Endothelial cell (in vitro differentiated cells): ENCODE data around the gene SKP1. TPM values are rescaled to one million over a fixed set of nuclear protein-coding genes. Genes with fewer than 3 reads are reported as not detected.

ENCODE experiments used
- DNase-seq: peaks from one replicate; pipeline ENCODE4 v3.0.0; 2021; ENCODE audit warnings: low spot score
- H3K27ac Mint-ChIP-seq: one replicate; pipeline ENCODE4 v1.8.0; 2021; ENCODE audit warnings: mixed read lengths, inconsistent platforms; ENCODE audit not compliant: unreplicated experiment
- H3K27me3 Mint-ChIP-seq: one replicate; pipeline ENCODE4 v1.8.0; 2021; ENCODE audit warnings: mild to moderate bottlenecking, moderate library complexity, mixed read lengths, inconsistent platforms; ENCODE audit not compliant: unreplicated experiment
- H3K36me3 Mint-ChIP-seq: one replicate; pipeline ENCODE4 v1.8.0; 2021; ENCODE audit warnings: mild to moderate bottlenecking, low read depth, mixed read lengths, inconsistent platforms; ENCODE audit not compliant: unreplicated experiment
- H3K4me1 Mint-ChIP-seq: one replicate; pipeline ENCODE4 v1.8.0; 2021; ENCODE audit warnings: mild to moderate bottlenecking, mixed read lengths, inconsistent platforms; ENCODE audit not compliant: unreplicated experiment
- H3K4me3 Mint-ChIP-seq: one replicate; pipeline ENCODE4 v1.8.0; 2021; ENCODE audit warnings: mild to moderate bottlenecking, mixed read lengths, inconsistent platforms; ENCODE audit not compliant: unreplicated experiment
- H3K9me3 Mint-ChIP-seq: one replicate; pipeline ENCODE4 v1.8.0; 2021; ENCODE audit warnings: mixed read lengths, inconsistent platforms; ENCODE audit not compliant: unreplicated experiment
- total RNA-seq: library from RNA; stranded (reverse); fragmentation: NEBNext Ultra II Directional; extraction: Animal tissue kit (Norgen Biotek cat#: 25700); gene quantifications from one replicate; pipeline ENCODE4 v1.2.1, GENCODE V29; 2021; ENCODE audit not compliant: unreplicated experiment
- TF ChIP-seq, protein P1 (sequence below): fragments of 200-600 bp; sonication (generic); IDR thresholded peaks from one replicate; pipeline ENCODE4 v1.5.0; 2021; ENCODE audit warnings: antibody characterized with exemption; ENCODE audit not compliant: unreplicated experiment

SKP1 gene
- total RNA-seq, 1 donor from 2014 or later: 471 TPM

DNA sequence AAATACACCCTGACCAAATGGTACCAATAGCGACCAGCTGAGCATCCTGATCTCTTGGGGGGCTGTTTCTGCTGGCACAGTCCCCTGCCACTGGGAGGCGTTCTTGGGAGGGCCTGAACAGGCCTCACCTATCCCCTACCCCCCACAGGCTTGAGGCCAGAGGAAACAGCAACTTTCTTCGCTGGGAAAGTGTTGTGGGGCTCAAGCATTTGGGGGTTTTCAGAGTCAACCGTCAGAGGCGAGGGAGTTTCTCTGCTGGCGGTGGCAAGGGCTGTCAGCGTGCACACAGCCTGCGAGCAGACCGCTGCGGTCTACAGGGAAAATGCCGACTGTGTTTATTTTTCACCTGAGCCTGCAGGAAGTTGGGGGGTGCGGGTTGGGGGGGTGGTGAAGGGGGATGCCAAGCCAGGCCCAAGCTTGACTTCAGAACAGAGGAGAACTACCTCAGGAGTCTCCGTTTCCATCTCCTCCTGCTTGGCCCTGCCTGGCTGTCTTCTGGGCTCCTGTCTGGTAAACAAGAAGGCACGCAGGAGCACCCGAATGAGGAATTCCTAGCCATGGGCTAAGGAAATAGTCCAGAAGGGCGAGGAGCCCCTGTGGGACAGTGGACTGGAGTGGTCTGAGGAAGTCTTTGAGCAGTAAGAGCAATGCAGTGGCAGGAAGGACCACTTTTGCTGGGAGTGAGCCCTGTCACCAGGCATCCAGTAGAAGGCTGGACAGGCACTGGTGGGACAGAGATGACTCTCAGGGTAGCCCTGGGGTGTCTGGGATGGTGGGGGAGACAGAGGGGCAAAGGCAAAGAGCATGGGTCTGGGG is 44.2 kb downstream of the SKP1 start:
- H3K36me3 Mint-ChIP-seq: peaks cover 20% of the 10 kb centered on the region
- TF ChIP-seq, protein P1, sequence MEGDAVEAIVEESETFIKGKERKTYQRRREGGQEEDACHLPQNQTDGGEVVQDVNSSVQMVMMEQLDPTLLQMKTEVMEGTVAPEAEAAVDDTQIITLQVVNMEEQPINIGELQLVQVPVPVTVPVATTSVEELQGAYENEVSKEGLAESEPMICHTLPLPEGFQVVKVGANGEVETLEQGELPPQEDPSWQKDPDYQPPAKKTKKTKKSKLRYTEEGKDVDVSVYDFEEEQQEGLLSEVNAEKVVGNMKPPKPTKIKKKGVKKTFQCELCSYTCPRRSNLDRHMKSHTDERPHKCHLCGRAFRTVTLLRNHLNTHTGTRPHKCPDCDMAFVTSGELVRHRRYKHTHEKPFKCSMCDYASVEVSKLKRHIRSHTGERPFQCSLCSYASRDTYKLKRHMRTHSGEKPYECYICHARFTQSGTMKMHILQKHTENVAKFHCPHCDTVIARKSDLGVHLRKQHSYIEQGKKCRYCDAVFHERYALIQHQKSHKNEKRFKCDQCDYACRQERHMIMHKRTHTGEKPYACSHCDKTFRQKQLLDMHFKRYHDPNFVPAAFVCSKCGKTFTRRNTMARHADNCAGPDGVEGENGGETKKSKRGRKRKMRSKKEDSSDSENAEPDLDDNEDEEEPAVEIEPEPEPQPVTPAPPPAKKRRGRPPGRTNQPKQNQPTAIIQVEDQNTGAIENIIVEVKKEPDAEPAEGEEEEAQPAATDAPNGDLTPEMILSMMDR: no peak
- DNase-seq: no peak
- H3K9me3 Mint-ChIP-seq: no peaks in the 10 kb centered on the region
- H3K27me3 Mint-ChIP-seq: peaks cover 13% of the 10 kb centered on the region
- peaks cover 52% of the 10 kb centered on the region for H3K4me1 Mint-ChIP-seq
- no peak overlapping the region for H3K27ac Mint-ChIP-seq
- H3K4me3 Mint-ChIP-seq: no peak overlapping the region

GRCh38 chr5:134131578-134132350 is 45.0 kb downstream of the SKP1 start:
- no peak for DNase-seq
- TF ChIP-seq, protein P1: no peak
- peaks cover 20% of the 10 kb centered on the region for H3K36me3 Mint-ChIP-seq

DNA sequence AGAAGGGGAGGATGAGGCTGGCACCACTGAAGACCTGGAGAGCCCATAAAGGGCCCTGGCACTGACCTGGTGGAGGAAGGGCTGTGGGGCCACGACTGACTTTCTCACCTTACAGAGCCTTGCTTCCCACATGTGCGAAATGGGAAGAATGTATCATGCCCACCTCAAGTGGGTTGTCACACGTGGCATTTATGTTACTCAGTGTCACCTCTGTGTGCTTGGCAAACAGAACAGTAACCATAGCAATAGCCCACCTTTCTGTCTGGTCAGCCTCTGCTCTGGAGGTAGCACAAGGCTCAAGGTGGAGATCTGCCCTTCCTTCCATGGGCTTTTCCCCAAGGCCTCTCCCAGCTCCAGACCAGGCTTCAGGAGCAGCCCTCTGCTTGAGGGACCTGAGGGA is 45.6 kb downstream of the SKP1 start:
- peaks cover 47% of the 10 kb centered on the region for H3K4me1 Mint-ChIP-seq
- peak overlapping the region; percentile 15 for H3K4me3 Mint-ChIP-seq
- no peaks in the 10 kb centered on the region for H3K9me3 Mint-ChIP-seq
- DNase-seq: no peak
- peaks cover 17% of the 10 kb centered on the region for H3K27me3 Mint-ChIP-seq
- TF ChIP-seq, protein P1: no peak
- peak overlapping the region; percentile 4 for H3K27ac Mint-ChIP-seq
- peaks cover 20% of the 10 kb centered on the region for H3K36me3 Mint-ChIP-seq

More at GRCh38 chr5:134131578-134132350, 45.0 kb downstream of the SKP1 start:
- Mint-ChIP-seq H3K27me3 (peaks cover 17% of the 10 kb centered on the region), H3K4me3 (no peak overlapping the region), H3K27ac (no peak overlapping the region), H3K4me1 (peaks cover 49% of the 10 kb centered on the region), H3K9me3 (no peaks in the 10 kb centered on the region)

- no peaks in the 10 kb centered on the region for H3K9me3 Mint-ChIP-seq
- peaks cover 17% of the 10 kb centered on the region for H3K27me3 Mint-ChIP-seq
- H3K4me1 Mint-ChIP-seq: peaks cover 41% of the 10 kb centered on the region
- H3K4me3 Mint-ChIP-seq: no peak overlapping the region
- peaks cover 13% of the 10 kb centered on the region for H3K36me3 Mint-ChIP-seq
- TF ChIP-seq, protein P1: no peak
- H3K27ac Mint-ChIP-seq: peak overlapping the region; percentile 4
- no peak for DNase-seq
Observed at GRCh38 chr5:134130239-134130945, 46.4 kb downstream of the SKP1 start.
